HepG2 (cell line): Measurements from ENCODE around the gene CERS5. TPM values are rescaled to one million over a fixed set of nuclear protein-coding genes. Genes with fewer than 3 reads are reported as not detected.

Experiments used
- CTCF ChIP-seq: sonication (generic); formaldehyde crosslinking; IDR thresholded peaks from 2 replicates; pipeline ENCODE4 v1.5.0; 2020; ENCODE audit warnings: mild to moderate bottlenecking, missing genetic modification reagents, moderate library complexity
- DBP ChIP-seq: sonication (generic); formaldehyde crosslinking; IDR thresholded peaks from 2 replicates; pipeline ENCODE4 v1.4.0; 2020; ENCODE audit warnings: missing genetic modification reagents; ENCODE audit errors: not compliant biosample characterization
- DR1 ChIP-seq: sonication (generic); formaldehyde crosslinking; IDR thresholded peaks from 2 replicates; pipeline ENCODE4 v1.8.0; 2021; ENCODE audit warnings: mild to moderate bottlenecking, missing genetic modification reagents, inconsistent platforms
- ETV5 ChIP-seq: IDR thresholded peaks from 2 replicates; pipeline ENCODE4 v1.6.1; 2018; ENCODE audit warnings: missing biosample characterization, missing genetic modification reagents, inconsistent platforms, borderline replicate concordance
- FOXC1 ChIP-seq: sonication (generic); formaldehyde crosslinking; IDR thresholded peaks from 2 replicates; pipeline ENCODE4 v1.8.0; 2022; ENCODE audit warnings: mild to moderate bottlenecking, missing genetic modification reagents, borderline replicate concordance
- HMGXB3 ChIP-seq: sonication (generic); formaldehyde crosslinking; IDR thresholded peaks from 2 replicates; pipeline ENCODE4 v1.4.0; 2020; ENCODE audit warnings: missing genetic modification reagents, borderline replicate concordance
- MAX ChIP-seq: IDR thresholded peaks from 2 replicates; pipeline ENCODE4 v1.6.1; 2012; ENCODE audit warnings: inconsistent platforms
- NFIC ChIP-seq: IDR thresholded peaks from 2 replicates; pipeline ENCODE4 v1.6.1; 2012; ENCODE audit warnings: mild to moderate bottlenecking, low read length, inconsistent platforms
- STAT6 ChIP-seq: sonication (generic); formaldehyde crosslinking; IDR thresholded peaks from 2 replicates; pipeline ENCODE4 v1.4.0; 2020; ENCODE audit warnings: missing genetic modification reagents, mild to moderate bottlenecking, borderline replicate concordance
- XRCC5 ChIP-seq: fragments of 200-400 bp; formaldehyde crosslinking; optimal IDR thresholded peaks from 2 replicates; pipeline ENCODE3; 2017; ENCODE audit warnings: mild to moderate bottlenecking, low read length
- ZBTB2 ChIP-seq: sonication (generic); formaldehyde crosslinking; IDR thresholded peaks from 2 replicates; pipeline ENCODE4 v1.8.0; 2022; ENCODE audit warnings: low read depth, missing genetic modification reagents
- ZFP62 ChIP-seq: sonication (generic); formaldehyde crosslinking; IDR thresholded peaks from 2 replicates; pipeline ENCODE4 v1.4.0; 2020; ENCODE audit warnings: missing genetic modification reagents
- ZIK1 ChIP-seq: sonication (generic); formaldehyde crosslinking; IDR thresholded peaks from 2 replicates; pipeline ENCODE4 v1.5.0; 2020; ENCODE audit warnings: mild to moderate bottlenecking, low read depth, missing genetic modification reagents, borderline replicate concordance
- ZNF138 ChIP-seq: sonication (generic); formaldehyde crosslinking; IDR thresholded peaks from 2 replicates; pipeline ENCODE4 v1.5.0; 2020; ENCODE audit warnings: mild to moderate bottlenecking, low read depth, missing genetic modification reagents
- ZNF563 ChIP-seq: sonication (generic); formaldehyde crosslinking; IDR thresholded peaks from 2 replicates; pipeline ENCODE4 v1.8.0; 2022; ENCODE audit warnings: mild to moderate bottlenecking, moderate library complexity, missing genetic modification reagents
- ZNF589 ChIP-seq: sonication (generic); formaldehyde crosslinking; conservative IDR thresholded peaks from 2 replicates; pipeline ENCODE4 v1.8.0; 2022; ENCODE audit warnings: mild to moderate bottlenecking, moderate library complexity, missing genetic modification reagents
- ZNF616 ChIP-seq: sonication (generic); formaldehyde crosslinking; IDR thresholded peaks from 2 replicates; pipeline ENCODE4 v1.5.0; 2020; ENCODE audit warnings: low read depth, mild to moderate bottlenecking, missing genetic modification reagents
- ZNF746 ChIP-seq: sonication (generic); formaldehyde crosslinking; IDR thresholded peaks from 2 replicates; pipeline ENCODE4 v1.8.0; 2022; ENCODE audit warnings: mild to moderate bottlenecking, missing genetic modification reagents
- ZNF782 ChIP-seq: sonication (generic); formaldehyde crosslinking; IDR thresholded peaks from 2 replicates; pipeline ENCODE4 v1.4.0; 2020; ENCODE audit warnings: missing genetic modification reagents, mild to moderate bottlenecking, borderline replicate concordance
- polyA plus RNA-seq, 8 experiments: library from polyadenylated mRNA; depleted of rRNA in 3 of 8; stranded (reverse) in 7 of 8; unstranded in 1 of 8; fragments of >200 nt; fragmentation: Illumina TruSeq in 4 of 8; extraction: Trizol in 4 of 8; gene quantifications; 2 replicates each; pipeline versions ENCODE4 v1.2.1 to v1.2.3, GENCODE V29; 2011 to 2016; ENCODE audit warnings: low read depth in 4 of 8, missing spikeins in 1 of 8, mixed read lengths in 1 of 8; ENCODE audit not compliant: insufficient read depth in 1 of 8
- total RNA-seq, 5 experiments: library from RNA; depleted of rRNA; stranded (reverse); fragments of >200 nt; fragmentation: Illumina TruSeq; extraction: Trizol; gene quantifications; 2 replicates each; pipeline ENCODE4 v1.2.3, GENCODE V29; 2016; ENCODE audit warnings: low read depth in 1 of 5

The CERS5 gene
- total and polyA plus RNA-seq, 2 of the 13 experiments (the other 11 are each of a cell fraction or from before 2014, with no cell fraction given) = 22.3 to 48.8 TPM

- 0 out of 2 replicates have a peak, but pooled peaks have one; percentile 44 for TF ChIP-seq ZBTB2 (CRISPR knock-in tag)
- peak; percentile 83 for TF ChIP-seq MAX
- peak; percentile 66; the same call in 1 of the 2 replicates for TF ChIP-seq HMGXB3 (CRISPR knock-in tag)
- no peak for TF ChIP-seq ZIK1 (CRISPR knock-in tag)
- no peak for TF ChIP-seq DR1 (CRISPR knock-in tag)
- TF ChIP-seq FOXC1 (CRISPR knock-in tag) = no peak
- TF ChIP-seq ZNF563 (CRISPR knock-in tag) = no peak
- peak; percentile 86 for TF ChIP-seq XRCC5
- no peak for TF ChIP-seq ZFP62 (CRISPR knock-in tag)
- TF ChIP-seq ZNF616 (CRISPR knock-in tag) = no peak
- no peak for TF ChIP-seq ZNF782 (CRISPR knock-in tag)
- no peak for TF ChIP-seq ZNF746
- no peak for TF ChIP-seq STAT6 (CRISPR knock-in tag)
- no peak for TF ChIP-seq ZNF138
- no peak for TF ChIP-seq ZNF589 (CRISPR knock-in tag)
- TF ChIP-seq DBP = no peak
- TF ChIP-seq NFIC = no peak
- TF ChIP-seq CTCF (CRISPR knock-in tag) = peak; percentile 35
- TF ChIP-seq ETV5 (CRISPR knock-in tag) = peak; percentile 57; the same call in 1 of the 2 replicates
Observed at GRCh38 chr12:50082644-50083043, 84.5 kb downstream of the CERS5 start (continued).
